OCI-LY7 (cell line): Measurements from ENCODE around the gene THOP1. TPM values are rescaled to one million over a fixed set of nuclear protein-coding genes. Genes with fewer than 3 reads are reported as not detected.

Source experiments
- Bru-seq: library from RNA; stranded (reverse); fragments of 400-500 nt; gene quantifications from one replicate; lab custom pipeline; 2021; lab: Mats Ljungman, UMichigan
- BruChase-seq, 2 experiments: library from RNA; stranded (reverse); fragments of 400-500 nt; gene quantifications; one replicate each; lab custom pipeline; 2021; lab: Mats Ljungman, UMichigan
- BruUV-seq: library from RNA; stranded (reverse); fragments of 400-500 nt; replicated peaks from 2 replicates; lab custom pipeline; 2021; lab: Mats Ljungman, UMichigan
- CTCF ChIA-PET: fragments of 300-600 bp; sonication (Branson Sonifier 250); formaldehyde crosslinking; loops from one replicate; lab custom pipeline; 2022; ENCODE audit warnings: antibody characterized with exemption; ENCODE audit not compliant: unreplicated experiment; lab: Charles Lee
- POLR2A ChIA-PET: fragments of 300-600 bp; sonication (Branson Sonifier 250); formaldehyde crosslinking; loops from one replicate; lab custom pipeline; 2022; ENCODE audit warnings: antibody characterized with exemption; lab: Charles Lee
- DNase-seq: peaks from one replicate; pipeline ENCODE4 v3.0.0-alpha.2; 2015; ENCODE audit warnings: low spot score
- H2AFZ ChIP-seq: fragments of 200-600 bp; sonication (generic), shearing (Covaris generic); 2 replicates; pipeline ENCODE4 v1.6.1; 2014; ENCODE audit warnings: mild to moderate bottlenecking, antibody characterized with exemption, low read length, moderate library complexity
- H3K27ac ChIP-seq: fragments of 200-600 bp; sonication (generic); 2 replicates; pipeline ENCODE4 v1.5.1; 2014; ENCODE audit warnings: mixed run types, low read depth, mild to moderate bottlenecking, moderate library complexity, low read length, inconsistent platforms; ENCODE audit not compliant: poor library complexity, severe bottlenecking
- H3K36me3 ChIP-seq: fragments of 200-600 bp; sonication (generic); 2 replicates; pipeline ENCODE4 v1.6.1; 2014; ENCODE audit warnings: mild to moderate bottlenecking, antibody characterized with exemption, low read length, moderate library complexity, mixed read lengths; ENCODE audit not compliant: insufficient read depth
- H3K4me1 ChIP-seq: fragments of 200-600 bp; sonication (generic); 2 replicates; pipeline ENCODE4 v1.5.1; 2014; ENCODE audit warnings: mild to moderate bottlenecking, low read length; ENCODE audit not compliant: insufficient read depth, poor library complexity, severe bottlenecking
- H3K4me2 ChIP-seq: fragments of 200-600 bp; sonication (generic); 2 replicates; pipeline ENCODE4 v1.6.1; 2014; ENCODE audit warnings: mild to moderate bottlenecking, low read length
- H3K4me3 ChIP-seq: fragments of 200-600 bp; sonication (generic); 2 replicates; pipeline ENCODE4 v1.5.1; 2014; ENCODE audit warnings: mild to moderate bottlenecking, low read depth, low read length; ENCODE audit not compliant: poor library complexity, severe bottlenecking
- H3K79me2 ChIP-seq: fragments of 200-600 bp; sonication (generic); 2 replicates; pipeline ENCODE4 v1.6.1; 2016; ENCODE audit warnings: low read depth, mild to moderate bottlenecking, low read length, moderate library complexity, mixed read lengths; ENCODE audit not compliant: insufficient read depth
- H3K9me2 ChIP-seq: fragments of 200-600 bp; sonication (generic); 2 replicates; pipeline ENCODE4 v1.6.1; 2016; ENCODE audit warnings: mild to moderate bottlenecking, low read length, mixed read lengths; ENCODE audit not compliant: insufficient read depth
- H3K9me3 ChIP-seq: fragments of 200-600 bp; sonication (generic); 2 replicates; pipeline ENCODE4 v1.6.1; 2014; ENCODE audit warnings: mild to moderate bottlenecking, mixed run types, low read length, mixed read lengths
- H4K20me1 ChIP-seq: fragments of 200-600 bp; sonication (generic); 2 replicates; pipeline ENCODE4 v1.6.1; 2014; ENCODE audit warnings: mild to moderate bottlenecking, antibody characterized with exemption, low read length, moderate library complexity, mixed read lengths; ENCODE audit not compliant: insufficient read depth
- EZH2phosphoT487 ChIP-seq: fragments of 200-600 bp; sonication (generic); IDR thresholded peaks from 2 replicates; pipeline ENCODE4 v1.6.1; 2018; ENCODE audit warnings: low read depth, borderline replicate concordance, mild to moderate bottlenecking, mixed run types, antibody characterized with exemption, low read length, moderate library complexity, mixed read lengths
- intact Hi-C: fragments of 100-400 bp; cut with micrococcal nuclease; formaldehyde crosslinking; loops from one replicate; pipeline ENCODE4 v1.10.0; 2022; ENCODE audit not compliant: unreplicated experiment
- long read RNA-seq: library from polyadenylated mRNA; stranded (forward); transcript quantifications from one replicate; pipeline ENCODE4 v2.0.0, GENCODE V29; 2022
- total RNA-seq, 2 experiments: library from RNA; depleted of rRNA in 1 of 2; stranded (reverse); fragments of >200 nt in 1 of 2; shearing (Covaris generic) in 1 of 2; gene quantifications; 2 replicates each; pipeline ENCODE4 v1.2.3, GENCODE V29; 2014 to 2022
- TF ChIP-seq, protein P1 (sequence below): fragments of 200-600 bp; sonication (generic); conservative IDR thresholded peaks from 2 replicates; pipeline ENCODE4 v1.5.1; 2014; ENCODE audit warnings: mild to moderate bottlenecking, antibody characterized with exemption, low read length, moderate library complexity, mixed read lengths

Gene THOP1
- total RNA-seq (2014; rRNA removed; shearing (Covaris generic)) = 191 and 217 TPM in 2 replicates
- total RNA-seq (2022) = 140 and 170 TPM in 2 replicates
- Bru-seq, nascent RNA = percentile 62 among the genes with signal in this experiment
- BruChase-seq, experiment 1, labeled RNA remaining after a 6-hour chase = percentile 72 among the genes with signal in this experiment
- BruChase-seq, experiment 2, labeled RNA remaining after a 2-hour chase = percentile 68 among the genes with signal in this experiment
- long read RNA-seq, full-length matches to known transcripts = 126 of 175 reads
- long read RNA-seq, partial matches to known transcripts = 11 of 175 reads
- long read RNA-seq, other reads (novel, unspliced or antisense) = 38 of 175 reads

DNA sequence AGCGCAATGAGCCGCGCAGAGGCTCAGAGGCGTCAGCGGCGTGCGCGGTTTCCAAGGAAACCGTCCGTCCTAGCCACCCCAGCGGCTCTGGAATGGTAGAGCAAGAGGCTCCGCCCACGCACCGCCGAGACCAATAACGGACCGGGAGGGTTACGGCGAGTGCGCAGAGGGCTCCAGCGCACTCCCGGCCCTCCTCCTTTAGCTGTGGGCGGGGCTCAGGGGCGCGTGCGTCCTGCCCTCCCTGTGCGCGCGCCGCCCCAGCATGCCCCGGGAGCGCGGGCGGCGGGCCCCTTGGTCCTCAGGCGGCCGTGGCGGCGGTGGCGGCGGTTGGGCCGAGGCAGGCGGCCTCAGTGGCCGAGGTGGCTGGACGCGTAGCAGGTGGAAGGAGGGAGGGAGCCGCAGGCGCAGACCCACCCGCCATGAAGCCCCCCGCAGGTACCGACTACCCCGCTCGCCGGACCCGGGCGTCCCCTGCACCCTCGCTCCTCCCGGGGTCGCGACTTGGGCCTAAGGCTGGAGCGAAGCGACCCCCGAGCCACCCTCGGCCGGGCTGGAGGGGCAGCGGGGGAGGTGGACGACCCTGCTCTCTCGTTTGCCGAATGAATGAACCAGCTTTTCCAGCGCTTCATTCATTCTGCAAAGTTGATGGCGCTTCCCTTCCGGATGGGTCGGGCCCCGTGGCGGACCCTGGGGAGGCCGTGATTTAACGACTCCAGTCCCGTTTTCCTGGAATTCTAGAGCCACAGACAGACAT is at the start of gene THOP1:
Gene THOP1 (plus strand): TSS at position 260 of the 754 bp plus-strand sequence. CDS start 160 bp downstream, at position 420.
- peaks cover 45% of the 10 kb centered on the region for H3K36me3 ChIP-seq
- H3K4me1 ChIP-seq = peaks cover 58% of the 10 kb centered on the region
- no TSS peak for BruUV-seq
- H3K79me2 ChIP-seq = peaks cover 68% of the 10 kb centered on the region
- intact Hi-C loops = no loop called here
- peak within 1 kb of the TSS; percentile 92 for H3K4me2 ChIP-seq
- no peaks in the 10 kb centered on the region for H3K9me3 ChIP-seq
- H3K4me3 ChIP-seq = peak within 1 kb of the TSS; percentile 94
- POLR2A ChIA-PET = interaction anchor here (0.6 to 0.7 kb wide), 2 partner anchors 105 to 192 kb away, joined by 3 read pairs; partner anchors contain the start of gene TLE6
- H3K27ac ChIP-seq = peak within 1 kb of the TSS; percentile 44
- CTCF ChIA-PET = no interaction called here
- H2AFZ ChIP-seq = peak within 1 kb of the TSS; percentile 9; the same call in 1 of the 2 replicates
- peak; percentile 99 for DNase-seq
- H4K20me1 ChIP-seq = peaks cover 24% of the 10 kb centered on the region
- H3K9me2 ChIP-seq = no peaks in the 10 kb centered on the region
- TF ChIP-seq, protein P1, sequence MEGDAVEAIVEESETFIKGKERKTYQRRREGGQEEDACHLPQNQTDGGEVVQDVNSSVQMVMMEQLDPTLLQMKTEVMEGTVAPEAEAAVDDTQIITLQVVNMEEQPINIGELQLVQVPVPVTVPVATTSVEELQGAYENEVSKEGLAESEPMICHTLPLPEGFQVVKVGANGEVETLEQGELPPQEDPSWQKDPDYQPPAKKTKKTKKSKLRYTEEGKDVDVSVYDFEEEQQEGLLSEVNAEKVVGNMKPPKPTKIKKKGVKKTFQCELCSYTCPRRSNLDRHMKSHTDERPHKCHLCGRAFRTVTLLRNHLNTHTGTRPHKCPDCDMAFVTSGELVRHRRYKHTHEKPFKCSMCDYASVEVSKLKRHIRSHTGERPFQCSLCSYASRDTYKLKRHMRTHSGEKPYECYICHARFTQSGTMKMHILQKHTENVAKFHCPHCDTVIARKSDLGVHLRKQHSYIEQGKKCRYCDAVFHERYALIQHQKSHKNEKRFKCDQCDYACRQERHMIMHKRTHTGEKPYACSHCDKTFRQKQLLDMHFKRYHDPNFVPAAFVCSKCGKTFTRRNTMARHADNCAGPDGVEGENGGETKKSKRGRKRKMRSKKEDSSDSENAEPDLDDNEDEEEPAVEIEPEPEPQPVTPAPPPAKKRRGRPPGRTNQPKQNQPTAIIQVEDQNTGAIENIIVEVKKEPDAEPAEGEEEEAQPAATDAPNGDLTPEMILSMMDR = no peak
- no peak for TF ChIP-seq EZH2phosphoT487

DNA sequence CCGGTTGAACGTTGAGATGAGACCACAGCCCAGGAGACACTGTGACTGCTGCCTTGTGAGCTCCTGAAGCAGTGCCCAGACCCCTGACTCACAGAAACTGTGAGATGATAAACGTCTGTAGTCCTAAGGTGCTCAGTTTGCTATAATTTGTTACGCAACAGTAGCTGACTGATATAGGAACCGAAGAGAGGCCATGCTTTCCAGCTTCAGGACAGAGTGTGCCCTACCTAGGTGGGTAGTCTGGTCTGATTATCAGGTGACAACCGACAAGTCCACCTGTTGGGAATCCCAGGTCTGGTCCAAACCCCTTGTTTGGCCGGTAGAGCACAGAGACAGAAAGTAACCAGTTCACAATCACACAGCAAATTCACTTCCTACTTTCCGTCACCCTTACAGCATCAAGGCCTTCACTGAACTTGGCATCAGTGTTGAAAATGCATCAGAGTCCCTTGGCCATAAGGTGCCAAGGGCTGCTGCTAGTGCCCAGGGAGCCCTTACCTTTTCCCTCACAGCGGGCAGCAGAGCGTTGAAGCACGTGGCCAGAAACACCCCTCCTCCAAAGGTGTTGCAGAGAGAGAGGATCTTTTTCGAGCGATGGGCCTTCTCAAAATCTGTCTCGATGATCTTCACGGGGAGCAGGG is 48.6 kb upstream of the THOP1 start:
- TSS peak; percentile 20 for BruUV-seq
- no peaks in the 10 kb centered on the region for H3K9me3 ChIP-seq

More for the DNA sequence above, 48.6 kb upstream of the THOP1 start:
- H3K4me3 ChIP-seq = no peak overlapping the region
- CTCF ChIA-PET = no interaction called here
- POLR2A ChIA-PET = interaction anchor here (0.5 to 1.0 kb wide), 2 partner anchors 59 to 88 kb away, joined by 3 read pairs; no protein-coding TSS in a partner anchor
- no peak overlapping the region for H2AFZ ChIP-seq
- H3K4me1 ChIP-seq = peaks cover 4% of the 10 kb centered on the region
- TF ChIP-seq, protein P1 = no peak
- TF ChIP-seq EZH2phosphoT487 = no peak
- H3K36me3 ChIP-seq = peaks cover 34% of the 10 kb centered on the region
- H3K27ac ChIP-seq = no peak overlapping the region
- intact Hi-C loops = no loop called here
- no peaks in the 10 kb centered on the region for H4K20me1 ChIP-seq
- no peak overlapping the region for H3K4me2 ChIP-seq
- no peak for DNase-seq
- H3K79me2 ChIP-seq = peaks cover 7% of the 10 kb centered on the region; the same call in 1 of the 2 replicates
- no peaks in the 10 kb centered on the region for H3K9me2 ChIP-seq
